ENCODE data around the gene PEX26.

DNA sequence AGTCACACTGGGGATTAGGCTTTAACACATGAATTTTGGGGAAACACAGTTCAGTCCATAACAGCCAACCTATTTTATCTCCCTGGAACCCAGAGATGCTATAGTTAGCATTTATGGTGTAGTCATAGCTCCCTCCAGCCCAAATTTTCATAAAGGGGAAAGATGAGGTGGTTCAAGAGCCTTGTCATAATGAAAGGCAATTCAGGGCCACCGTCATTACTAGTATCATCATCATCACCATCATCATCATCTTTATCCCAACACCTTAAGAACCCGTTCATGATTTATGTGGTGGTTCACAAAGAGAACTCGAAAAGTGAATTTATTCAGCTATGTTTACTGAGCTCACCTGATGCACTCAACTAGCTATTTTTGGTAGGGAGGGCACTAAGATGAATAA lies 30.4 kb downstream of the PEX26 start:
- TF ChIP-seq POLR2A (IDR thresholded peaks at IDR 0.05), result no peak
- TF ChIP-seq, protein P1, sequence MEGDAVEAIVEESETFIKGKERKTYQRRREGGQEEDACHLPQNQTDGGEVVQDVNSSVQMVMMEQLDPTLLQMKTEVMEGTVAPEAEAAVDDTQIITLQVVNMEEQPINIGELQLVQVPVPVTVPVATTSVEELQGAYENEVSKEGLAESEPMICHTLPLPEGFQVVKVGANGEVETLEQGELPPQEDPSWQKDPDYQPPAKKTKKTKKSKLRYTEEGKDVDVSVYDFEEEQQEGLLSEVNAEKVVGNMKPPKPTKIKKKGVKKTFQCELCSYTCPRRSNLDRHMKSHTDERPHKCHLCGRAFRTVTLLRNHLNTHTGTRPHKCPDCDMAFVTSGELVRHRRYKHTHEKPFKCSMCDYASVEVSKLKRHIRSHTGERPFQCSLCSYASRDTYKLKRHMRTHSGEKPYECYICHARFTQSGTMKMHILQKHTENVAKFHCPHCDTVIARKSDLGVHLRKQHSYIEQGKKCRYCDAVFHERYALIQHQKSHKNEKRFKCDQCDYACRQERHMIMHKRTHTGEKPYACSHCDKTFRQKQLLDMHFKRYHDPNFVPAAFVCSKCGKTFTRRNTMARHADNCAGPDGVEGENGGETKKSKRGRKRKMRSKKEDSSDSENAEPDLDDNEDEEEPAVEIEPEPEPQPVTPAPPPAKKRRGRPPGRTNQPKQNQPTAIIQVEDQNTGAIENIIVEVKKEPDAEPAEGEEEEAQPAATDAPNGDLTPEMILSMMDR (IDR thresholded peaks at IDR 0.05), result no peak
